ENCODE data around the gene SCRT2.

DNA sequence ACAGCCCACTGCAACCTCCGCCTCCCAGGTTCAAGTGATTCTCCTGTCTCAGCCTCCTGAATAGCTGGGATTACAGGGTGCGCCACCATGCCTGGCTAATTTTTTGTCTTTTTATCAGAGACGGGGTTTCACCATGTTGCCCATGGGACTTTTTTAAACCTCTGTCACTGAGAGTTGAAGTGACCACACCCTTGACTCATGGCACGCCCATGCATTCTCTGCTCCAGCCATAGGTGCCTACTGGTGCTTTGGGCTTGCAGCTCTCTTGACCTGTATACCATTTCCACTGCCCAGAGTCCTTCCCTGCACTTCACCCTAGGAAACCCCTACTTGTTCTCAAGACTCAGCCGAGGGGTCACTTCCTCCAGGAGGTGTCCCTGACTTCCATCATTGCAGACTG lies 2.4 kb upstream of the SCRT2 start:
- no peak for TF ChIP-seq ELF4 (IDR thresholded peaks at IDR 0.05)
- no peak for TF ChIP-seq FOXA1 (IDR thresholded peaks at IDR 0.05)
- TF ChIP-seq SUZ12 (IDR thresholded peaks at IDR 0.05): no peak
- no peak for TF ChIP-seq SP1 (IDR thresholded peaks at IDR 0.05)
- no peak for TF ChIP-seq TARDBP (IDR thresholded peaks at IDR 0.05)
- TF ChIP-seq LEF1 (IDR thresholded peaks at IDR 0.05; ENCODE audit: borderline replicate concordance): no peak
- TF ChIP-seq, protein P1, sequence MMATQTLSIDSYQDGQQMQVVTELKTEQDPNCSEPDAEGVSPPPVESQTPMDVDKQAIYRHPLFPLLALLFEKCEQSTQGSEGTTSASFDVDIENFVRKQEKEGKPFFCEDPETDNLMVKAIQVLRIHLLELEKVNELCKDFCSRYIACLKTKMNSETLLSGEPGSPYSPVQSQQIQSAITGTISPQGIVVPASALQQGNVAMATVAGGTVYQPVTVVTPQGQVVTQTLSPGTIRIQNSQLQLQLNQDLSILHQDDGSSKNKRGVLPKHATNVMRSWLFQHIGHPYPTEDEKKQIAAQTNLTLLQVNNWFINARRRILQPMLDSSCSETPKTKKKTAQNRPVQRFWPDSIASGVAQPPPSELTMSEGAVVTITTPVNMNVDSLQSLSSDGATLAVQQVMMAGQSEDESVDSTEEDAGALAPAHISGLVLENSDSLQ (IDR thresholded peaks at IDR 0.05): no peak
- no peak for TF ChIP-seq ZNF384 (IDR thresholded peaks at IDR 0.05)
- TF ChIP-seq BHLHE40 (IDR thresholded peaks at IDR 0.05; ENCODE audit: borderline replicate concordance): no peak
- TF ChIP-seq FOXM1 (IDR thresholded peaks at IDR 0.05; ENCODE audit: borderline replicate concordance): no peak
- no peak for TF ChIP-seq NFRKB (IDR thresholded peaks at IDR 0.05)
- no peak for TF ChIP-seq FOXK2 (IDR thresholded peaks at IDR 0.05)
- TF ChIP-seq CTBP1 (IDR thresholded peaks at IDR 0.05; ENCODE audit: borderline replicate concordance): no peak
